Adrenal gland (tissue), 5 donors: Measurements from ENCODE around the gene FHIT.

ENCODE experiments used
- POLR2A ChIP-seq, 2 donors: fragments of 450-650 bp; IDR thresholded peaks; one replicate each; pipeline ENCODE4 v1.6.1; 2017; ENCODE audit warnings: antibody characterized with exemption in 2 of 2, mild to moderate bottlenecking in 2 of 2, moderate library complexity in 1 of 2
- TF ChIP-seq, protein P1 (sequence below), 6 experiments: fragments of 450-650 bp in 4 of 6; fragments of 200-600 bp in 2 of 6; sonication (generic) in 1 of 6; IDR thresholded peaks; 1 replicate in 5 of 6; 2 replicates in 1 of 6; pipeline versions ENCODE4 v1.5.1 to v1.8.0; 2016 to 2021; ENCODE audit warnings: antibody characterized with exemption in 6 of 6, mild to moderate bottlenecking in 2 of 6, moderate library complexity in 1 of 6
- donor health status: DM: no; HTN: no; CAD: no.

DNA sequence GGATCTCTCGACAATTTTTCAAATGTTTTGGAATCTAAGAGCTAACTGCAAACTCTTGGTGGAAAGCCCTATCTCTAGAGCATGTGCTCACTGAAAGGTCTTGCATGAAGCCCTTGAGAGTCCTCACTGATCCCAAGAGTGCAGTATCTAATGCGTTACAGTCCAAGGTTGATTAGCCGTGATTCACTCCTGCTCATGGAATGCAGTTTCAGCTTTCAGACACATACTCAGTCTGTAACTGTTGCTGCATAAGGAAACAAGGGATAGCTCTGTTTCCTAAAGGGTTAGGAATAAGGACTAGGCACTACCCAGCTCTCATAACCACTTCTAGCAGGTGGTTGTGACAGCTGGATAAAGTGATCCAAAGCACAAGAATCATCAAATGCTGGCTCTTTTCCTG, 1514.0 kb downstream of the FHIT start:
- TF ChIP-seq, protein P1, sequence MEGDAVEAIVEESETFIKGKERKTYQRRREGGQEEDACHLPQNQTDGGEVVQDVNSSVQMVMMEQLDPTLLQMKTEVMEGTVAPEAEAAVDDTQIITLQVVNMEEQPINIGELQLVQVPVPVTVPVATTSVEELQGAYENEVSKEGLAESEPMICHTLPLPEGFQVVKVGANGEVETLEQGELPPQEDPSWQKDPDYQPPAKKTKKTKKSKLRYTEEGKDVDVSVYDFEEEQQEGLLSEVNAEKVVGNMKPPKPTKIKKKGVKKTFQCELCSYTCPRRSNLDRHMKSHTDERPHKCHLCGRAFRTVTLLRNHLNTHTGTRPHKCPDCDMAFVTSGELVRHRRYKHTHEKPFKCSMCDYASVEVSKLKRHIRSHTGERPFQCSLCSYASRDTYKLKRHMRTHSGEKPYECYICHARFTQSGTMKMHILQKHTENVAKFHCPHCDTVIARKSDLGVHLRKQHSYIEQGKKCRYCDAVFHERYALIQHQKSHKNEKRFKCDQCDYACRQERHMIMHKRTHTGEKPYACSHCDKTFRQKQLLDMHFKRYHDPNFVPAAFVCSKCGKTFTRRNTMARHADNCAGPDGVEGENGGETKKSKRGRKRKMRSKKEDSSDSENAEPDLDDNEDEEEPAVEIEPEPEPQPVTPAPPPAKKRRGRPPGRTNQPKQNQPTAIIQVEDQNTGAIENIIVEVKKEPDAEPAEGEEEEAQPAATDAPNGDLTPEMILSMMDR (IDR thresholded peaks at IDR 0.05), result no peak
- no peak for TF ChIP-seq POLR2A (IDR thresholded peaks at IDR 0.05)
